NOMO-1 treated with dmso at 0.1 percent for 144 hours (cell line): ENCODE data around the gene TNFAIP8L2.

Experiments used
- DNase-seq: peaks from one replicate; lab custom pipeline; 2025; ENCODE audit not compliant: unreplicated experiment; lab: John Stamatoyannopoulos, UW

Gene TNFAIP8L2

GRCh38 chr1:151156515-151156819, at the start of gene TNFAIP8L2:
TSS of gene TNFAIP8L2 (plus strand) at chr1:151156649. CDS start at chr1:151158698, 2,049 bp downstream.
- peak; percentile 69 for DNase-seq

GRCh38 chr1:151106894-151107293, 49.6 kb upstream of the TNFAIP8L2 start:
- DNase-seq = no peak

- DNase-seq = no peak
These were observed 48.1 kb upstream of the TNFAIP8L2 start for GRCh38 chr1:151108331-151108730.

GRCh38 chr1:151113877-151114276, 42.6 kb upstream of the TNFAIP8L2 start:
- DNase-seq = no peak

- DNase-seq = no peak
These were observed 31.6 kb upstream of the TNFAIP8L2 start for GRCh38 chr1:151124763-151125403.

GRCh38 chr1:151128800-151129199, 27.6 kb upstream of the TNFAIP8L2 start:
- DNase-seq = no peak

- no peak for DNase-seq
These were observed 25.4 kb upstream of the TNFAIP8L2 start for GRCh38 chr1:151130987-151131586.

- DNase-seq = no peak
These were observed 24.6 kb upstream of the TNFAIP8L2 start for GRCh38 chr1:151131701-151132334.

- DNase-seq = no peak
These were observed 24.0 kb upstream of the TNFAIP8L2 start for GRCh38 chr1:151132335-151133017.

GRCh38 chr1:151133018-151133806, 23.2 kb upstream of the TNFAIP8L2 start:
- no peak for DNase-seq

- no peak for DNase-seq
These were observed 22.1 kb upstream of the TNFAIP8L2 start for GRCh38 chr1:151134396-151134795.

GRCh38 chr1:151134991-151135390, 21.5 kb upstream of the TNFAIP8L2 start:
- no peak for DNase-seq

- DNase-seq = no peak
These were observed 20.7 kb upstream of the TNFAIP8L2 start for GRCh38 chr1:151135433-151136385.

- DNase-seq = no peak
These were observed 18.7 kb upstream of the TNFAIP8L2 start for GRCh38 chr1:151137789-151138188.

- DNase-seq = no peak
These were observed 13.9 kb upstream of the TNFAIP8L2 start for GRCh38 chr1:151142411-151143056.

GRCh38 chr1:151143057-151143435, 13.4 kb upstream of the TNFAIP8L2 start:
- no peak for DNase-seq

GRCh38 chr1:151143986-151144385, 12.5 kb upstream of the TNFAIP8L2 start:
- DNase-seq = no peak

GRCh38 chr1:151144474-151145303, 11.8 kb upstream of the TNFAIP8L2 start:
- DNase-seq = no peak
